SK-N-SH (cell line): ENCODE measurements around the gene VPS9D1.

Experiments used
- CHD2 ChIP-seq: fragments of 150-350 bp; IDR thresholded peaks from 2 replicates; pipeline ENCODE4 v1.6.1; 2018; ENCODE audit warnings: low read length; ENCODE audit not compliant: partially characterized antibody
- EP300 ChIP-seq, 2 experiments: IDR thresholded peaks; 2 replicates each; pipeline versions ENCODE4 v1.4.0 to v1.6.1; 2012; ENCODE audit warnings: borderline replicate concordance in 1 of 2, low read depth in 1 of 2, low read length in 1 of 2
- FOSL2 ChIP-seq: IDR thresholded peaks from 2 replicates; pipeline ENCODE4 v1.4.0; 2012; ENCODE audit warnings: low read depth, mild to moderate bottlenecking, moderate library complexity, borderline replicate concordance
- FOXM1 ChIP-seq: IDR thresholded peaks from 2 replicates; pipeline ENCODE4 v1.4.0; 2012; ENCODE audit warnings: low read depth, mild to moderate bottlenecking
- MAX ChIP-seq: IDR thresholded peaks from 2 replicates; pipeline ENCODE4 v1.4.0; 2012; ENCODE audit warnings: low read depth
- PBX3 ChIP-seq: IDR thresholded peaks from 2 replicates; pipeline ENCODE4; 2012
- POLR2AphosphoS5 ChIP-seq: IDR thresholded peaks from 2 replicates; pipeline ENCODE4 v1.6.1; 2012; ENCODE audit warnings: low read depth, low read length
- RAD21 ChIP-seq: IDR thresholded peaks from 2 replicates; pipeline ENCODE4 v1.6.1; 2012; ENCODE audit warnings: mild to moderate bottlenecking, low read length
- SIN3A ChIP-seq: IDR thresholded peaks from 2 replicates; pipeline ENCODE4 v1.6.1; 2012; ENCODE audit warnings: low read depth, mild to moderate bottlenecking, low read length, moderate library complexity, borderline replicate concordance
- TCF12 ChIP-seq: IDR thresholded peaks from 2 replicates; pipeline ENCODE4 v1.4.0; 2012
- YY1 ChIP-seq: IDR thresholded peaks from 2 replicates; pipeline ENCODE4 v1.4.0; 2012; ENCODE audit warnings: low read depth, mild to moderate bottlenecking
- TF ChIP-seq, protein P1 (sequence below): fragments of 200-600 bp; sonication (generic); IDR thresholded peaks from 2 replicates; pipeline ENCODE4 v1.6.1; 2017; ENCODE audit warnings: antibody characterized with exemption, mild to moderate bottlenecking, moderate library complexity
- TF ChIP-seq, protein P2 (sequence below): IDR thresholded peaks from 2 replicates; pipeline ENCODE4 v1.4.0; 2012; ENCODE audit warnings: low read depth, borderline replicate concordance
- TF ChIP-seq, protein P3 (sequence below): IDR thresholded peaks from 2 replicates; pipeline ENCODE4 v1.6.1; 2012; ENCODE audit warnings: mild to moderate bottlenecking, low read depth, low read length, moderate library complexity

DNA sequence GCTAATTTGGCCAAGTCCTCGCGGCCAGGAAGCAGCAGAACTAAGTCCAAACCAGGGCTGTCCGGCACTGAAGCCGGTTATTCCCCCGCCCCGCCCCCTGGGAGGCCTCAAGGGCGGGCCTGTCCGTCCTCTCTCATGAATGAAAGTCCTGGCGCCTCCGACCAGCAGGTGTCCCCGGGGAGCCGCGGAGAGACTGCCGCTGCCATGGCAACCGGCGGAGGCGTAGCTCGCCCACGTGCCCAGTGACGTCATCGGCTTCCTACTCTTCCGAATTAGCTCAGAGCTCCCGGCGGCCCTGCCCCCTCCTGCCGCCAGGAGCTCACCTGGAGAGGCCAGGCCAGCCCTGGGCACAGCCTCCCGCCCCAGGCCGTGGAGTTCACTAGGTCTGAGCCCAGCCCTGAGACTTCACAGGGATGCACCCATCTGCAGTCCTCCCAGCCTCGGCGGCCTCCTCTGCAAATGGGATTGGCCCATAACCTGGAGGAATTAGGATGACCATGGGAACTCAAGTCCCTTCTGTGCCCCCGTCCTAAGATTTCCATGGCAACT lies 20.5 kb downstream of the VPS9D1 start:
- TF ChIP-seq POLR2AphosphoS5 (no peak), CHD2 (peak; percentile 53), MAX (peak; percentile 82), RAD21 (peak; percentile 73), TCF12 (no peak), SIN3A (peak; percentile 80; the same call in 1 of the 2 replicates), PBX3 (no peak), FOXM1 (no peak), EP300 (IDR thresholded peaks at IDR 0.05; ENCODE audit: borderline replicate concordance in 1 of 2, low read depth in 1 of 2, low read length in 1 of 2) (no peak), YY1 (no peak), FOSL2 (no peak)
- TF ChIP-seq, protein P1, sequence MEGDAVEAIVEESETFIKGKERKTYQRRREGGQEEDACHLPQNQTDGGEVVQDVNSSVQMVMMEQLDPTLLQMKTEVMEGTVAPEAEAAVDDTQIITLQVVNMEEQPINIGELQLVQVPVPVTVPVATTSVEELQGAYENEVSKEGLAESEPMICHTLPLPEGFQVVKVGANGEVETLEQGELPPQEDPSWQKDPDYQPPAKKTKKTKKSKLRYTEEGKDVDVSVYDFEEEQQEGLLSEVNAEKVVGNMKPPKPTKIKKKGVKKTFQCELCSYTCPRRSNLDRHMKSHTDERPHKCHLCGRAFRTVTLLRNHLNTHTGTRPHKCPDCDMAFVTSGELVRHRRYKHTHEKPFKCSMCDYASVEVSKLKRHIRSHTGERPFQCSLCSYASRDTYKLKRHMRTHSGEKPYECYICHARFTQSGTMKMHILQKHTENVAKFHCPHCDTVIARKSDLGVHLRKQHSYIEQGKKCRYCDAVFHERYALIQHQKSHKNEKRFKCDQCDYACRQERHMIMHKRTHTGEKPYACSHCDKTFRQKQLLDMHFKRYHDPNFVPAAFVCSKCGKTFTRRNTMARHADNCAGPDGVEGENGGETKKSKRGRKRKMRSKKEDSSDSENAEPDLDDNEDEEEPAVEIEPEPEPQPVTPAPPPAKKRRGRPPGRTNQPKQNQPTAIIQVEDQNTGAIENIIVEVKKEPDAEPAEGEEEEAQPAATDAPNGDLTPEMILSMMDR: peak; percentile 69
- TF ChIP-seq, protein P2, sequence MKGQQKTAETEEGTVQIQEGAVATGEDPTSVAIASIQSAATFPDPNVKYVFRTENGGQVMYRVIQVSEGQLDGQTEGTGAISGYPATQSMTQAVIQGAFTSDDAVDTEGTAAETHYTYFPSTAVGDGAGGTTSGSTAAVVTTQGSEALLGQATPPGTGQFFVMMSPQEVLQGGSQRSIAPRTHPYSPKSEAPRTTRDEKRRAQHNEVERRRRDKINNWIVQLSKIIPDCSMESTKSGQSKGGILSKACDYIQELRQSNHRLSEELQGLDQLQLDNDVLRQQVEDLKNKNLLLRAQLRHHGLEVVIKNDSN: peak; percentile 97
- TF ChIP-seq, protein P3, sequence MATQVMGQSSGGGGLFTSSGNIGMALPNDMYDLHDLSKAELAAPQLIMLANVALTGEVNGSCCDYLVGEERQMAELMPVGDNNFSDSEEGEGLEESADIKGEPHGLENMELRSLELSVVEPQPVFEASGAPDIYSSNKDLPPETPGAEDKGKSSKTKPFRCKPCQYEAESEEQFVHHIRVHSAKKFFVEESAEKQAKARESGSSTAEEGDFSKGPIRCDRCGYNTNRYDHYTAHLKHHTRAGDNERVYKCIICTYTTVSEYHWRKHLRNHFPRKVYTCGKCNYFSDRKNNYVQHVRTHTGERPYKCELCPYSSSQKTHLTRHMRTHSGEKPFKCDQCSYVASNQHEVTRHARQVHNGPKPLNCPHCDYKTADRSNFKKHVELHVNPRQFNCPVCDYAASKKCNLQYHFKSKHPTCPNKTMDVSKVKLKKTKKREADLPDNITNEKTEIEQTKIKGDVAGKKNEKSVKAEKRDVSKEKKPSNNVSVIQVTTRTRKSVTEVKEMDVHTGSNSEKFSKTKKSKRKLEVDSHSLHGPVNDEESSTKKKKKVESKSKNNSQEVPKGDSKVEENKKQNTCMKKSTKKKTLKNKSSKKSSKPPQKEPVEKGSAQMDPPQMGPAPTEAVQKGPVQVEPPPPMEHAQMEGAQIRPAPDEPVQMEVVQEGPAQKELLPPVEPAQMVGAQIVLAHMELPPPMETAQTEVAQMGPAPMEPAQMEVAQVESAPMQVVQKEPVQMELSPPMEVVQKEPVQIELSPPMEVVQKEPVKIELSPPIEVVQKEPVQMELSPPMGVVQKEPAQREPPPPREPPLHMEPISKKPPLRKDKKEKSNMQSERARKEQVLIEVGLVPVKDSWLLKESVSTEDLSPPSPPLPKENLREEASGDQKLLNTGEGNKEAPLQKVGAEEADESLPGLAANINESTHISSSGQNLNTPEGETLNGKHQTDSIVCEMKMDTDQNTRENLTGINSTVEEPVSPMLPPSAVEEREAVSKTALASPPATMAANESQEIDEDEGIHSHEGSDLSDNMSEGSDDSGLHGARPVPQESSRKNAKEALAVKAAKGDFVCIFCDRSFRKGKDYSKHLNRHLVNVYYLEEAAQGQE: no peak
